ENCODE data around the gene LIN7B. TPM values are rescaled to one million over a fixed set of nuclear protein-coding genes. Genes with fewer than 3 reads are reported as not detected.
A peak's percentile ranks its signal among the peaks of the same experiment; 100 is the strongest.
"Not testable (repeated sequence)": the region's sequence is repeated elsewhere in the genome, so short reads cannot be mapped to it uniquely, and the experiment has no call there.

Gene LIN7B
- total RNA-seq (1 to 10 TPM; 4.7 to 5.2 TPM), total RNA-seq (2.3 to 8.3 reads per million in 2 donors)

DNA sequence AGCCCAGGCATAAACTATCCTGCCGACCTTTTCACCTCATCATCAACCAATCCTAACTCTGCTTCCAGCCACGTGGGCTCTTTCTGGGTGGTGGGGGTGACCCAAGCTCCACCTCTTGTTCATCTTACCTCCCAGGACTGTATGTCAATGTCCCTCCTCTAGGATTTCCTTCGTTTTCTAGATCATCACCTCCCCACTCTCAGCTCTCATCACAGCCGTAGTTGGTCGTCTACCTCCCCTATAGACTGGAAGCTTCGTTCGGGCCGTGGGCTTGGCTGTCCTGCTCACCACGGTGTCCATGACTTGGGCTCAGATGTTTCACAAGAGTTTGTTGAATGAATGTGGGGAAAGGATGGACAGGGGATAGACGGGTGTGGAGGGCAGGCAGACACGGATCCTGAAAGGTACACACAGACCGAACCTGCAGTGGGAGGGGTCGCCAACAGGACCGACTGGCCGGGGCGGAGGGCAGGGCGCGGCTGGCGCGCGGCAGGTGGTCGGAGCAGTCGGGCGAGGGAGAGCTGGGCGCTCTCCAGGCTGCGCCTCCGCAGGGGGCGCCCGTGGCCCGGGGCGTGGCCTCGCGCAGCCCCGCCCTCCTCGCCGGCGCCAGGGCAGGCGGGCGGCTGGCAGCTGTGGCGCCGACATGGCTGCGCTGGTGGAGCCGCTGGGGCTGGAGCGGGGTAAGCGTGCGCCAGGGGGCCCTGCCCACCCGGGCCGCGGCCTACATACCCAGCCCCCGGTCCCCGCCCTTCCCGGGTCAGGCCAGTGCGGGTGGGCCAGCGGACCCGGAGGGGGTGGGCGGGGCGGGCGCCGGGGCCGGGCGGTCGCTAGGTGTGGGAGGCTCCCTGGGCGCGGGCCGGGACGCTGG, at the start of gene LIN7B:
Gene LIN7B (plus strand): TSS at position 609 of the 868 bp plus-strand sequence. CDS start 35 bp downstream, at position 644.
- ATAC-seq (peak; percentile 66), DNase-seq (peak; percentile 78 to 83 (median 80))
- Mint-ChIP-seq H3K4me1 (peaks cover 29% of the 10 kb centered on the region), H3K27ac (peak within 1 kb of the TSS; percentile 61), H3K27me3 (no peaks in the 10 kb centered on the region), H3K4me3 (peak within 1 kb of the TSS; percentile 86), H3K36me3 (ENCODE audit: low read depth) (no peaks in the 10 kb centered on the region)
- H3K9me3 ChIP-seq (ENCODE audit: control insufficient read depth, low read length, poor library complexity, severe bottlenecking): no peaks in the 10 kb centered on the region

DNA sequence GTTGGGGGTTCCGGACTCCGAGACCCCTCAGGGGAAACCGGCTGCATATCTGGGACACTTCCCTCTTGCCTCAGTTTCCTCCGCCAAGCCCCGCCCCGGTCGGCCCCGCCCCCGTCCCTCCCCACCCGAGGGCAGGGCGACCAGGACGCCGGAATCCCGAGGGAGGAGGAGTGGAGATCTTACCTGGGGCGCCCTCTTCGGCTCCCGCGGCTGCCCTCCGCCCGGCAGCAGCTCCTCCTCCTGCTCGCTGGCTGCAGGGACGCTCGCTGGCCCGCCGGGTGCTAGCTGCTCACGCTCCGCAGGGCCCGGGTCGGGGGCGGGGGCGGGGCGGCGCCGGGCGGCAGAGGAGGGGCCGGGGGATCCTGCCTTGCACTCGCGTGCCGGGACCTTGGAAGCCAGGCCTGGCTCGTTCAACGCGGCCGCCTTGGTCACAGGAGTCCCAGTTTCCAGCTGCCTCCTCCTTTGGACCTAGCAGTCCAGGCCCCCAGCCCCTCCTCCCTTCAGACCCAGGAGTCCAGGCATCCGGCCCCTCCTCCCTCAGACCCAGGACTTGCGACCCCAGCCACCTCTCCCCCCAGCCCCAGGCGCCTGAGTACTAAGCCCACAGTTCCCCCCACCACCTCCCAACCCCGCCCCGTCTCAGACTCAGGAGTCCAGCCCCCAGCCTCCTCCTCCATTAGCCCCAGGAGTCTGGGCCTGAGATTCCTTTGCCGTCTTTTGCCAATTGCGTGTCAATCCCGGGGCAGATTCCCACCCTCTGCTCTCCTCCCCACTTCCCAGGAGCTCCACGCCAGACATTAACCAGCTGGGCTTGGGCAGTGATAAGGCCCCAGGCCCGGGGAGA, 49.2 kb upstream of the LIN7B start, which contains the start of gene NTF4:
Gene NTF4 (minus strand): TSS at position 51 of the 844 bp plus-strand sequence. CDS start 2,821 bp downstream, outside the sequence.
- Mint-ChIP-seq H3K36me3 (ENCODE audit: low read depth) (peaks cover 11% of the 10 kb centered on the region), H3K27me3 (peaks cover 61% of the 10 kb centered on the region), H3K27ac (no peak within 1 kb of the TSS), H3K4me3 (peak within 1 kb of the TSS; percentile 55), H3K4me1 (peaks cover 4% of the 10 kb centered on the region)
- no peak for DNase-seq
- no peak for ATAC-seq
- no peaks in the 10 kb centered on the region for H3K9me3 ChIP-seq (ENCODE audit: control insufficient read depth, low read length, poor library complexity, severe bottlenecking)

DNA sequence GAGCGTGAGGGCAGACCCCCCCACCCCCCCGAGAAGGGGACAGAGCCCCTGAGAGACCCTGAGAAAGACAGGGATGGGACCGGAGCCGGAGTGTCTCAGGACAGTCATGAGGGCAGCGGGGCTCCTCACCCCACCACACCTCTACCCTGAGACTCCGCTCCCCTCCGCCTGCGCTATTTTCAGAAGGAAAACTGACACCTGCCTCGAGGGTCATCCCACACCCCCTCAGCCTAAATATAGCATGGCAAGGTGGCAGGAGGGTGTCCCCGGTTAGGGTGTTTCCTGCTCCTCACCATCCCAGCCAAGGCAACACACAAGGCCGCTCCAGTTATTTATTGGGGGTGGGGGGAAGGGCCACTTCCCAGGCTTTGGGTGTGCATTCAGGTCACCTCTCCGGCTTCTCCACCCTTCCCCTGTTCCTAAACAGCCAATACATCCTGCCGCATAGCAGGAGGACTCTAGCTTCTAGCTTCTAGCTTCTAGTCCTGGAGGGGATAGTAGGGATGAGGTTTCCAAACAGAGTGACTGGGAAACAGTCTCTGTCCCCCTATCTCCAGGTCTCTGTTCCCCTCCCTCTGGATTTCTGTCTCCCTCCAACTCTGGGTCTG, 48.2 kb upstream of the LIN7B start:
- no peak for DNase-seq
- no peak for ATAC-seq
- Mint-ChIP-seq H3K27me3 (peaks cover 64% of the 10 kb centered on the region), H3K27ac (no peak overlapping the region), H3K36me3 (ENCODE audit: low read depth) (peaks cover 9% of the 10 kb centered on the region), H3K4me3 (peak overlapping the region; percentile 45), H3K4me1 (peaks cover 4% of the 10 kb centered on the region)
- no peaks in the 10 kb centered on the region for H3K9me3 ChIP-seq (ENCODE audit: control insufficient read depth, low read length, poor library complexity, severe bottlenecking)

GRCh38 chr19:49067554-49067953, 46.6 kb upstream of the LIN7B start:
- H3K9me3 ChIP-seq (ENCODE audit: control insufficient read depth, low read length, poor library complexity, severe bottlenecking): no peaks in the 10 kb centered on the region
- no peak overlapping the region for H3K4me3 Mint-ChIP-seq
- peaks cover 4% of the 10 kb centered on the region for H3K4me1 Mint-ChIP-seq
- H3K27ac Mint-ChIP-seq: no peak overlapping the region
- no peak for DNase-seq
- ATAC-seq: no peak
- H3K36me3 Mint-ChIP-seq (ENCODE audit: low read depth): peaks cover 9% of the 10 kb centered on the region
- H3K27me3 Mint-ChIP-seq: peaks cover 55% of the 10 kb centered on the region

DNA sequence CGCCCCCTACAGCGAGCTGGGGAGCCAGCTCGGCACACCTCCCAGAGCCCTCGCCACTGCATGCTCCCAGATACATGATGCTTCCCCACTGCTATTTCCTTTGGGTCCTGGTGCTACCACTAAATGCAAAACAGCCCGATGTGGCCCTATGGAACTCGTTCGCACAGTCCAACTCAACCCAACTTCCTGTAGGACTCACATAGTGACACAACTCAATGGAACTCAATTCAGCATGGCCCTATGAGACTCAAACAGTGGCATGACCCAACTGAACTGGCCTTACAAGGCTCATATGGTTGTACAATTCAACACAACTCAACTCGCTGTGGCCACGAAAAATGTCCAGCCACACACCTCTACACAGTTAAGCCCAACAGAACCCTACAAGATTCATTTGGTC, 45.1 kb upstream of the LIN7B start:
- ATAC-seq (no peak), DNase-seq (no peak)
- Mint-ChIP-seq H3K4me1 (peaks cover 12% of the 10 kb centered on the region), H3K4me3 (no peak overlapping the region), H3K36me3 (ENCODE audit: low read depth) (peaks cover 14% of the 10 kb centered on the region), H3K27ac (peak overlapping the region; percentile 19), H3K27me3 (peaks cover 61% of the 10 kb centered on the region)
- H3K9me3 ChIP-seq (ENCODE audit: control insufficient read depth, low read length, poor library complexity, severe bottlenecking): no peaks in the 10 kb centered on the region

DNA sequence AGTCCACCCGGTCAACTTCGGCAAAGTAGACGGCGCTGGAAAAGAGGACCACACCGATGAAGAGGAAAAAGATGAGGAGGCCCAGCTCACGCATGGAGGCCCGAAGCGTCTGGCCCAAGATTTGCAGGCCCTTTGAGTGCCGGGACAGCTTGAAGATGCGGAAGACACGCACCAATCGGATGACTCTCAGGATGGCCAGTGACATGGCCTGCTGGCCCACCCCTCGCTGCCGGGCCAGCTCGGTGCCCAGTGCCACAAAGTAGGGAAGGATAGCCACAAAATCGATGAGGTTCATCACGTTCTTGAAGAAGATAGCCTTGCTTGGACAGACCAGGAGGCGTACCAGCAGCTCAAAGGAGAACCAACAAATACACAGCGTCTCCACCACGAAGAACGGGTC, 43.8 kb upstream of the LIN7B start:
- ATAC-seq: no peak
- H3K36me3 Mint-ChIP-seq (ENCODE audit: low read depth): peaks cover 13% of the 10 kb centered on the region
- H3K9me3 ChIP-seq (ENCODE audit: control insufficient read depth, low read length, poor library complexity, severe bottlenecking): no peaks in the 10 kb centered on the region
- H3K27ac Mint-ChIP-seq: no peak overlapping the region
- H3K4me3 Mint-ChIP-seq: no peak overlapping the region
- H3K4me1 Mint-ChIP-seq: peaks cover 13% of the 10 kb centered on the region
- peaks cover 63% of the 10 kb centered on the region for H3K27me3 Mint-ChIP-seq
- no peak for DNase-seq

DNA sequence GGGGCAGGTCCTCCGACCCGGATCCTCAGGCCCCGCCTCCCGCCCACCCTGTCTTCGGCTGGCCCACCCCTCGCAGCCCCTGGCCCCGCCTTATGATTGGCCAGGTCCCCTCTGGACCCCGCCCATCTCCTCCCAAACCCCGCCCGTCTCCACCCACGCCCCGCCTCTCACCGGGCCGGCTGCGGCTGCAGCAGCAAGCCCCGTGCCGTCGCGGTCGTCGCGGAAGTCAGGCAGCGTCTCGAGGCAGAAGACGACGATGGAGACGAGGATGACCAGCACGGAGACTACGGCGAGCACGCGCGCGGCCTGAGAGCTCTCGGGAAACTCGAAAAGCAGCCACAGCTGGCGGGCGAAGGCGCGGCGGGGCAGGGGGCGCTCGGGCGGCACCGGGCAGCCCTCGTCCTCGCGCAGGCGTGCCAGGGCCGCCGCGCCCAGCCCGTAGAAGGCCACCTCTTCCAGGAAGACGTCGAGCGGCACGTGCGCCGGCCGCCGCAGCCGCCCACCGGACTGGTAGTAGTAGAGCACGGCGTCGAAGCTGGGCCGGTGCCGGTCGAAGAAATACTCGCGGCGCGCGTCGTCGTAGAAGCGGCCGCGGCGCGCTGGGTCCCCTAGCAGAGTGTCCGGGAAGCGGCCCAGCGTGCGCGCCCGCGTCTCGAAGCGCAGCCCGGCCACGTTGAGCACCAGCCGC, 42.2 kb upstream of the LIN7B start:
- H3K4me3 Mint-ChIP-seq: no peak overlapping the region
- H3K27me3 Mint-ChIP-seq: peaks cover 55% of the 10 kb centered on the region
- peaks cover 7% of the 10 kb centered on the region for H3K36me3 Mint-ChIP-seq (ENCODE audit: low read depth)
- DNase-seq (no peak), ATAC-seq (peak; percentile 39)
- H3K9me3 ChIP-seq (ENCODE audit: control insufficient read depth, low read length, poor library complexity, severe bottlenecking): no peaks in the 10 kb centered on the region
- H3K27ac Mint-ChIP-seq: no peak overlapping the region
- H3K4me1 Mint-ChIP-seq: peaks cover 14% of the 10 kb centered on the region

DNA sequence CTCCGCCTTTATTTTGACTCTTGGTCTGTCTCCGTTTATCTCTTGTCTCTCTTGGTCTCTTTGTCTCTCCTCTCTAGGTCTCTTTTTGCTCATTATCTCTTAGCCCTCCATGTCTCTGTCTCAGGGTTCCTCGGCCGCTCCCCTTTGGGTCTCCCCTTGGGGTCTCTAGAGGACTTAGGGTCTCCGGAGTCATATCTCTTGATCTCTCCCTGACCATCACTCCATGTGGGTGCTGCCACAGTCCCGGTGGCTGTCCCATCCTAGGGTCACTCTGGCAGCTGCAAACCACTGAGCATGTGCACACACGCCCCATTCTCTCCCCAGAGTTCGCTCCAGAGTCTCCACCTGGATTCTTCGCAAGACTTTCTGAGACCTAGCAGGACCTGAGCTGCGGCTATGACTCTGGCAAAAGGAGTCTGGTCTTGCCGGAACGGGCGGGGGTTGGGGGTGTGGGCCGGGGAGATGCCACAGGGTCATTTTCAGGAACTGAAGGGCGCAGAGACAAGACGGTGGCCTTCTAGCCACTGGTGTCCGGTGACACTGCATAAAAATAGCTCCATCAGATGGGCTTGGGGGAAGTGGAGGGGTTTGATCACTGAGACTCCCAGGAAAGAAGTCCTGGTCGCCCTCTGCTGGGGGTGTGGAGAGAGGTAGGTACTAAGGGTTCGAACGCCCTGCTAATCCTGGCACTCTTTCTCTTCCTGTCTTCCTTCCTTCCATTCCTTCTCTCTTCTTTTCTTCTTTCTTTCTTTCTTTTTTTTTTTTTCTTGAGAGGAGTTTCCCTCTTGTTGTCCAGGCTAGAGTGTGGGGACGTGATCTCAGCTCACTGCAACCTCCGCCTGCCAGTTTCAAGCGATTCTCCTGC, 40.4 kb upstream of the LIN7B start:
- Mint-ChIP-seq H3K4me3 (peak overlapping the region; percentile 80), H3K4me1 (peaks cover 14% of the 10 kb centered on the region), H3K36me3 (ENCODE audit: low read depth) (peaks cover 5% of the 10 kb centered on the region), H3K27me3 (peaks cover 44% of the 10 kb centered on the region), H3K27ac (peak overlapping the region; percentile 8)
- DNase-seq: no peak
- H3K9me3 ChIP-seq (ENCODE audit: control insufficient read depth, low read length, poor library complexity, severe bottlenecking): no peaks in the 10 kb centered on the region
- no peak for ATAC-seq

DNA sequence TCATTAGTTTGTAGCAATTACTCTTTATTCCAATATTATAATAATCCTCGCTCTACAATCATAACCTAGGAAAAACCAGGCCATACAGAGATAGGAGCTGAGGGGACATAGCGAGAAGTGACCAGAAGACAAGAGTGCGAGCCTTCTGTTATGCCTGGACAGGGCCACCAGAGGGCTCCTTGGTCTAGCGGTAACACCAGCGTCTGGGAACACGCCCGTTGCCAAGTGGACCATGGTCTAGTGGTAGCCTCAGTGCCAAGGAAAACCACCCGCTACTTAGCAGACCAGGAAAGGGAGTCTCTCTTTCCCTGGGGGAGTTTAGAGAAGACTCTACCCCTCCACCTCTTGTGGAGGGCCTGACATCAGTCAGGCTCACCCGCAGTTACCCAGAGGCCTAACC, 39.3 kb upstream of the LIN7B start:
- DNase-seq; H3K36me3 Mint-ChIP-seq (ENCODE audit: low read depth); H3K9me3 ChIP-seq (ENCODE audit: control insufficient read depth, low read length, poor library complexity, severe bottlenecking); H3K4me3 Mint-ChIP-seq; H3K27ac Mint-ChIP-seq; ATAC-seq: not testable (repeated sequence)
- H3K27me3 Mint-ChIP-seq: peaks cover 37% of the 10 kb centered on the region
- H3K4me1 Mint-ChIP-seq: peaks cover 14% of the 10 kb centered on the region

DNA sequence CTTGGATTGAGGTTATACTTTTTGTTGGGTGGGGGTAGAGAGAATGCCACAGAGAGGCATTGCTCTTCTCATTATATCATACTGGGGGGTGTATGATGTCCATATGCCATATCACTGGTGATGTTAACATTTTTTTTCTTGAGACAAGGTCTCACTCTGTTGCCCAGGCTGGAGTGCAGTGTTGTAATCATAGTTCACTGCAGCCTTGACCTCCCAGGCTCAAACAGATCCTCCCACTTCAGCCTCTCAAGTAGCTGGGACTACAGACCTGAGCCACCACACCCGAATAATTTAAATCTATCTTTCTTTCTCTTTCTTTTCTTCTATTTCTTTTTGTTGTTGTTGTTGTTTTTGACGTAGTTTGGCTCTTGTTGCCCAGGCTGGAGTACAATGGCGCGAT, 33.8 kb upstream of the LIN7B start:
- DNase-seq (no peak), ATAC-seq (no peak)
- Mint-ChIP-seq H3K36me3 (ENCODE audit: low read depth) (peaks cover 4% of the 10 kb centered on the region), H3K4me1 (peaks cover 14% of the 10 kb centered on the region), H3K4me3 (no peak overlapping the region), H3K27me3 (peaks cover 17% of the 10 kb centered on the region), H3K27ac (no peak overlapping the region)
- no peaks in the 10 kb centered on the region for H3K9me3 ChIP-seq (ENCODE audit: control insufficient read depth, low read length, poor library complexity, severe bottlenecking)

GRCh38 chr19:49081273-49081672, 32.9 kb upstream of the LIN7B start:
- ATAC-seq: no peak
- H3K4me3 Mint-ChIP-seq: no peak overlapping the region
- DNase-seq: no peak
- H3K36me3 Mint-ChIP-seq (ENCODE audit: low read depth): peaks cover 5% of the 10 kb centered on the region
- H3K9me3 ChIP-seq (ENCODE audit: control insufficient read depth, low read length, poor library complexity, severe bottlenecking): no peaks in the 10 kb centered on the region
- H3K27me3 Mint-ChIP-seq: peaks cover 9% of the 10 kb centered on the region
- peak overlapping the region; percentile 47 for H3K27ac Mint-ChIP-seq
- H3K4me1 Mint-ChIP-seq: peaks cover 16% of the 10 kb centered on the region
